Right lobe of liver (tissue), 4 donors: ENCODE data around the gene GFRA1.

Experiments
- CTCF ChIP-seq, 4 donors: fragments of 200-600 bp in 3 of 4; fragments of 450-650 bp in 1 of 4; IDR thresholded peaks; one replicate each; pipeline versions ENCODE4 v1.5.1 to v1.8.0; 2016 to 2022; ENCODE audit warnings: antibody characterized with exemption in 4 of 4, mild to moderate bottlenecking in 2 of 4
- POLR2A ChIP-seq: fragments of 450-650 bp; IDR thresholded peaks from one replicate; pipeline ENCODE4 v1.6.1; 2017; ENCODE audit warnings: antibody characterized with exemption, mild to moderate bottlenecking
- donor health status: DM: no; HTN: no; CAD: no.
- donor health status: DM: no; HTN: no; CAD: no.
- donor health status: DM: no; HTN: yes; CAD: no.

DNA sequence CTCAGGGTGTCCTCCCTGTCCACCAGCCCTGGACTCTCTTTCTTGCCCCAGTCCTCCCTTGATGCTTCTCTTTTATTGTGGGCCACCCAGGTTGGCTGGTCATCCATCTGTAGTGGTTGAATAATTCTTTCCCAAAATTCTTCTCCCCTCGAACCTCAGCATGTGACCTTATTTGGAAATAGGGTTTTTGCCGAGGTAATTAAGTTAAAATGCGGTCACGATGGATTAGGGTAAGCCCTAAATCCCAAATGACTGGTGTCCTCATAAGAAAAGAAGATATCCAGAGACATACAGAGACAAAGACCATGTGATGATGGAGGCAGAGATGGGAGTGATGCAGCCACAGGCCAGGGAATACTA, 74.3 kb downstream of the GFRA1 start:
- TF ChIP-seq CTCF (IDR thresholded peaks at IDR 0.05) = no peak
- no peak for TF ChIP-seq POLR2A
